Skeletal muscle tissue (tissue), 4 donors: ENCODE results near the gene ANAPC1. TPM values are rescaled to one million over a fixed set of nuclear protein-coding genes. Genes with fewer than 3 reads are reported as not detected.
"Not testable (repeated sequence)": the region's sequence is repeated elsewhere in the genome, so short reads cannot be mapped to it uniquely, and the experiment has no call there.

Experiments
- H3K27ac ChIP-seq: one replicate; pipeline ENCODE4 v1.7.0; 2013; ENCODE audit warnings: mild to moderate bottlenecking, low read depth, low read length, inconsistent platforms
- H3K27me3 ChIP-seq, 3 donors: one replicate each; pipeline ENCODE4 v1.7.0; 2013; ENCODE audit warnings: low read length in 3 of 3; ENCODE audit not compliant: control insufficient read depth in 3 of 3, insufficient read depth in 3 of 3
- H3K36me3 ChIP-seq, 3 donors: one replicate each; pipeline ENCODE4 v1.7.0; 2013; ENCODE audit warnings: low read length in 3 of 3; ENCODE audit not compliant: control insufficient read depth in 3 of 3, insufficient read depth in 3 of 3
- H3K4me1 ChIP-seq, 3 donors: one replicate each; pipeline ENCODE4 v1.7.0; 2013; ENCODE audit warnings: low read length in 3 of 3, mild to moderate bottlenecking in 3 of 3; ENCODE audit not compliant: control insufficient read depth in 3 of 3, insufficient read depth in 3 of 3
- H3K4me3 ChIP-seq, 3 donors: one replicate each; pipeline ENCODE4 v1.7.0; 2013; ENCODE audit warnings: low read length in 3 of 3
- H3K9ac ChIP-seq, 3 donors: one replicate each; pipeline ENCODE4 v1.7.0; 2013; ENCODE audit warnings: low read length in 3 of 3, mild to moderate bottlenecking in 3 of 3, moderate library complexity in 2 of 3, low read depth in 1 of 3
- H3K9me3 ChIP-seq, 3 donors: one replicate each; pipeline ENCODE4 v1.7.0; 2013; ENCODE audit warnings: low read length in 3 of 3; ENCODE audit not compliant: control insufficient read depth in 3 of 3
- total RNA-seq: library from RNA; depleted of rRNA; stranded (reverse); fragments of >200 nt; gene quantifications from one replicate; pipeline ENCODE4 v1.2.3, GENCODE V29; 2014
- donor health status: Osteomylitis.

The ANAPC1 gene
- total RNA-seq, 1 donor from 2014 or later: 38.6 TPM

GRCh38 chr2:111768266-111769190 lies 115.5 kb downstream of the ANAPC1 start:
- not testable (repeated sequence) for H3K4me3 ChIP-seq, H3K27me3 ChIP-seq, H3K9ac ChIP-seq, H3K27ac ChIP-seq, H3K4me1 ChIP-seq, H3K9me3 ChIP-seq, H3K36me3 ChIP-seq

- not testable (repeated sequence) for H3K4me1 ChIP-seq, H3K4me3 ChIP-seq, H3K36me3 ChIP-seq, H3K27me3 ChIP-seq, H3K9me3 ChIP-seq, H3K27ac ChIP-seq, H3K9ac ChIP-seq
These were observed 116.9 kb downstream of the ANAPC1 start for GRCh38 chr2:111767087-111767486.

- H3K4me3 ChIP-seq, H3K36me3 ChIP-seq, H3K27me3 ChIP-seq, H3K9me3 ChIP-seq, H3K27ac ChIP-seq, H3K9ac ChIP-seq, H3K4me1 ChIP-seq: not testable (repeated sequence)
These were observed 117.7 kb downstream of the ANAPC1 start for GRCh38 chr2:111766295-111766694.

GRCh38 chr2:111764151-111764550 lies 119.8 kb downstream of the ANAPC1 start:
- H3K9ac ChIP-seq, H3K36me3 ChIP-seq, H3K27me3 ChIP-seq, H3K9me3 ChIP-seq, H3K4me1 ChIP-seq, H3K27ac ChIP-seq, H3K4me3 ChIP-seq: not testable (repeated sequence)

GRCh38 chr2:111760697-111761284 lies 123.2 kb downstream of the ANAPC1 start:
- not testable (repeated sequence) for H3K9ac ChIP-seq, H3K36me3 ChIP-seq, H3K27ac ChIP-seq, H3K4me1 ChIP-seq, H3K9me3 ChIP-seq, H3K27me3 ChIP-seq, H3K4me3 ChIP-seq

- not testable (repeated sequence) for H3K27ac ChIP-seq, H3K4me3 ChIP-seq, H3K36me3 ChIP-seq, H3K4me1 ChIP-seq, H3K9ac ChIP-seq, H3K27me3 ChIP-seq, H3K9me3 ChIP-seq
These were observed 131.5 kb downstream of the ANAPC1 start for GRCh38 chr2:111752533-111752932.

- H3K27me3 ChIP-seq, H3K4me1 ChIP-seq, H3K9ac ChIP-seq, H3K36me3 ChIP-seq, H3K9me3 ChIP-seq, H3K27ac ChIP-seq, H3K4me3 ChIP-seq: not testable (repeated sequence)
These were observed 133.4 kb downstream of the ANAPC1 start for GRCh38 chr2:111750641-111751040.

- H3K4me3 ChIP-seq, H3K9ac ChIP-seq, H3K27ac ChIP-seq, H3K9me3 ChIP-seq, H3K36me3 ChIP-seq, H3K4me1 ChIP-seq, H3K27me3 ChIP-seq: not testable (repeated sequence)
These were observed 135.6 kb downstream of the ANAPC1 start for GRCh38 chr2:111748429-111748828.

GRCh38 chr2:111747410-111748115 lies 136.4 kb downstream of the ANAPC1 start:
- H3K9ac ChIP-seq, H3K36me3 ChIP-seq, H3K27me3 ChIP-seq, H3K27ac ChIP-seq, H3K9me3 ChIP-seq, H3K4me3 ChIP-seq, H3K4me1 ChIP-seq: not testable (repeated sequence)

GRCh38 chr2:111744751-111745150 lies 139.2 kb downstream of the ANAPC1 start:
- not testable (repeated sequence) for H3K27me3 ChIP-seq, H3K9me3 ChIP-seq, H3K27ac ChIP-seq, H3K9ac ChIP-seq, H3K4me3 ChIP-seq, H3K36me3 ChIP-seq, H3K4me1 ChIP-seq
